GM18873 (cell line): ENCODE results near the gene OTUB2.

Experiments
- ATAC-seq: cut with Tn5 transposase; IDR thresholded peaks from one replicate; pipeline ENCODE4 v1.9.1; 2021; ENCODE audit warnings: mild to moderate bottlenecking, moderate library complexity, moderate number of reproducible peaks; ENCODE audit not compliant: unreplicated experiment, low FRiP score

Gene OTUB2

GRCh38 chr14:94026173-94026888, at the start of gene OTUB2:
Gene OTUB2 (plus strand): TSS chr14:94026340. CDS start chr14:94026538, 198 bp downstream.
- peak; percentile 100 for ATAC-seq

DNA sequence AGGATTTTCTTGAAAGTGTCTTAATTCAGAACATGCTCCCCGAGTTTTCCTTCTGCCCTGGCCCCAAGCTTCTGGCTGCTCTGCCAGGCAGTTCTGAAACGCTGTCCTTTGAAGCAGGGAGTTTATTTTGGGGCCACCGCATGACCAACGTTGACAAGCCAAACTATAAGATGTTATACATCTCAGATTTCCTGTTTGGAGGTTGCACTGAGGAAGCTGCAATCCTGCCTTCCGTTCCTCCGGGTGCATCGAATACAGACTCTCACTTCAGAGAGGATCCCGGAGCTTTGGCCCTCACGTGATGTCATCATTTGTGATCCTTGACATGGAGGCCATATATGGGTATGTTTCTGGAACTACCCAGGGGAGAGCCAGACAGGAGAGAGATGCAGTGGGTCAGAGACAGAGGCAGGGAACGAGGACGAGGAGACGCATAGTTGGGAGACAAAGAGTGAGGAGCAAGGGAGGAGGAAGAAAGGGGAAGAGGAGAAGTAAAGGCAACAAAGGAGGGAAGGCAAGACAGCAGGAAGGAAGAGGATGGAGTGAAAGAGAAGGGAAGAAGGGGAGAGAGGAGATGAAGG, 49.6 kb upstream of the OTUB2 start, which contains the start of gene ASB2:
ASB2 (minus strand) TSS at position 94 of the 581 bp plus-strand sequence. CDS start 12,031 bp downstream, outside the sequence.
- ATAC-seq, result peak; percentile 7

GRCh38 chr14:93977171-93977570, 49.0 kb upstream of the OTUB2 start:
- no peak for ATAC-seq

- ATAC-seq, result peak; percentile 58
Observed at GRCh38 chr14:93977790-93978581, 48.2 kb upstream of the OTUB2 start.

GRCh38 chr14:93978735-93979134, 47.4 kb upstream of the OTUB2 start:
- no peak for ATAC-seq

- no peak for ATAC-seq
Observed at GRCh38 chr14:93980456-93981201, 45.5 kb upstream of the OTUB2 start.

DNA sequence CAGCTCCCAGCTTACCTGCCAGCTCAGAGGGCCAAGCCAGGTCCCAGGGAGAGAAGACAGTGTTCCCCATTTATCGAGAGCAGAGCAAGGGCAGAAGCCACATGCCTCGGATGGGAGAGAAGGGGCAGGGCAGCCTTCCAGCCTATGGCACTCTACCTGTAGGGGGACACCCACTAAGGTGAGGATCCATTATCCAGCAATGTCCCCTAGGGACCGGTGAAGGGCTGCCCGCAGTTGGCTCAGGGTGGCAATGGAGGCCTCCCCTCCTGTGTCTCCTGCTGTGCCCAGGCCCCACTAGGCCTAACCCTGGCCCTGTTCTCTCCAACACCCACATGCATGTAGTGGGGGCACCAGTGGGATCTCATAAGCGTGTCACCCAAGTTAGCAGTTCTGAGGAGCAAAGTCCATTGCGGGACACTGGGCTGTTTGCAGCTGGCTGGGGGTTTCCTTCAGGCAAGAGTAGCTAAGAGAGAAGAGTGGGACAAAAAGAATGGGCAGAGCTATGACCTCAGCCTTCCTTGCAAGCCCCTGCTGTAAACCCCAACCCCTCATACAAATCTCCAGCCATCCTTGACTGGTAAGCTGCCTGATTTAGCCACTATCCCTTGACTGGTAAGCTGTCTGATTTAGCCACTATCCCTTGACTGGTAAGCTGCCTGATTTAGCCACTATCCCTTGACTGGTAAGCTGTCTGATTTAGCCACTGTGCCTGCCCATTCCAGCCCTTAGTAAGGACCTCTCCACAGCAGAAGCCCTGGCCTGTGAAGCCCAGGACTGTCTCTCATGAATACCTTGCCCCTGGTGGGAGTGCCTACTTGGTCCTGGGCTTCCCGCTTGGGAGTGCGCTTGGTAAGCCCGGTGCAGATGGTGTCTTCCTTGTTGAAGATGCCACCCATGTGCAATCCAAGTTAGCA, 44.6 kb upstream of the OTUB2 start:
- ATAC-seq, result no peak

DNA sequence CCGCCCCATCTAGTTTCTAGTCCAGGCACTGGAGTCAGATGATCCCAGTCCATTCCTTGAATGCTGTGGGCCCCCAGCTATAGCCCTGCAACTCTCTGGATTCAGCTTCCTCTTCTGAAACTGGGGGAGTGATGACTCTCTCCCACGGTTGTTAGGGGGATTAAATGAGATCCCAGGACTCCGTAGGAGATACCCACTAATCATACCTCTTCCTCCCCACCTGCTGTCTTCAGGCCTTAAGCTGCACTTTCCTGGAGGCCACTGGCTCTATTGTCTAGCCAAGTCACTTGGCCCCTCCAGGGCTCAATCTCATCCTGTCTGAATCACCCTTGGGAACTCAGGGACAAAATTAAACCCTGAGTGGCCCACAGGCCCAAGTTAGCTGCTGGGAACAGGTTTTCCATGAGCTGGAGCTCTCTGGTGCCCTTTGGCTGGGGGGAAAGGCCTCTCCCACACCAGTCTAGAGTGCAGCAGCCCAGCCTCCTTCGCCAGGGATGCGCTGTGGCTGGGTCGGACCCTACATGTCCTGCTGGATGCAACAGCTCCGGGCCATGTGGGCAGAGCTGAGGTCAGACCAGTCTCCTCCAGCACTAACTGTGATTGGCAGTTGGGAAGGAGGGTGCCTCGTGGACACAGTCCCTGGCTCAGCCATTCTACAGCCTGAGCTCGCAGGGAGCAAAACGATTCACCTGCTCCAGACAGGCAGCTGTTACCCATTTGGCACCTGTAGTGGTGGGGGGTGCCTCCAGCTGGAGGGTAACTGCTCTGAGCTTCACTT, 43.7 kb upstream of the OTUB2 start:
- no peak for ATAC-seq

GRCh38 chr14:93984070-93984469, 42.1 kb upstream of the OTUB2 start:
- no peak for ATAC-seq

DNA sequence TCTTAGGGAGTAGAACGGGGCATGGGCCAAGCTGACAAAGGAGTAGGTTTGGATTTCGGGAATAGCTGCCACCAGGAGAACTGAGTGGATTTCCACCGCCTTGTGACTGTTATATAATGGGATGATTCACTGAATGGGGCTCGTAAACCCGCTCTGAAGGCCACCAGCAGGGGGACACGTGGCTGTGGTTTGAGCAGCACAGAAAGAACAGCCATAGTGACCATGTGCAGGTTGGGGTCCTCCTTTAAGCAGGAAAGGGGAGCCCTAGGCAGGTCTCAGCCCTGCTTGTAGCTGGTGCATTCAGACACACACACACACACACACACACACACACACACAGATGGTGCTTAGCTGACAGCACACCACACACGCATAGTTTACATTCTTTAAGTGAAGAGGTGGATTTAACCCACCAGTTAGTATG, 41.1 kb upstream of the OTUB2 start:
- no peak for ATAC-seq

- no peak for ATAC-seq
Observed at GRCh38 chr14:93986955-93987354, 39.2 kb upstream of the OTUB2 start.

- no peak for ATAC-seq
Observed at GRCh38 chr14:93987376-93987775, 38.8 kb upstream of the OTUB2 start.

- ATAC-seq, result no peak
Observed at GRCh38 chr14:93987815-93988476, 38.2 kb upstream of the OTUB2 start.

- ATAC-seq, result peak; percentile 71
Observed at GRCh38 chr14:93989939-93990338, 36.2 kb upstream of the OTUB2 start.

GRCh38 chr14:93991212-93991611, 34.9 kb upstream of the OTUB2 start:
- ATAC-seq, result no peak

- no peak for ATAC-seq
Observed at GRCh38 chr14:93991649-93992048, 34.5 kb upstream of the OTUB2 start.

DNA sequence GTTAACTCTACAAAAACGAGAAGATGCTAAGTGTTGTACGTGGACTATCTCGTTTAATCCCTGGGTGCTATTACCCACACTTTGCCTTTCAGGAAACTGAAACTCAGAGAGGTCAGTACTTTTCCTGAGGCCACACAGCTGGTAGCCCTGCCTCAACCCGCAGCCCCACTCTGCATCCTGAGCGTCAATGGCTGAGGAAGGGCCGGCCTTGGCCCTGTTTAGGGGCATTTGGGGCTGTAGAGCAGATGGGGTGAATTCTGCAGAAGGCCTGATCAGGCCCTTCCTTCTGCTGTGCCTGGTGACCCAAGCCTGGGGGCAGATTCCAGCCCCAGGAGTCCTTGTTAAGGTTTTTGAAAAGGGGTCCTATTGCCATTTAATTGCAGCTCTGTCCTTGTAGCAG, 32.8 kb upstream of the OTUB2 start:
- no peak for ATAC-seq

DNA sequence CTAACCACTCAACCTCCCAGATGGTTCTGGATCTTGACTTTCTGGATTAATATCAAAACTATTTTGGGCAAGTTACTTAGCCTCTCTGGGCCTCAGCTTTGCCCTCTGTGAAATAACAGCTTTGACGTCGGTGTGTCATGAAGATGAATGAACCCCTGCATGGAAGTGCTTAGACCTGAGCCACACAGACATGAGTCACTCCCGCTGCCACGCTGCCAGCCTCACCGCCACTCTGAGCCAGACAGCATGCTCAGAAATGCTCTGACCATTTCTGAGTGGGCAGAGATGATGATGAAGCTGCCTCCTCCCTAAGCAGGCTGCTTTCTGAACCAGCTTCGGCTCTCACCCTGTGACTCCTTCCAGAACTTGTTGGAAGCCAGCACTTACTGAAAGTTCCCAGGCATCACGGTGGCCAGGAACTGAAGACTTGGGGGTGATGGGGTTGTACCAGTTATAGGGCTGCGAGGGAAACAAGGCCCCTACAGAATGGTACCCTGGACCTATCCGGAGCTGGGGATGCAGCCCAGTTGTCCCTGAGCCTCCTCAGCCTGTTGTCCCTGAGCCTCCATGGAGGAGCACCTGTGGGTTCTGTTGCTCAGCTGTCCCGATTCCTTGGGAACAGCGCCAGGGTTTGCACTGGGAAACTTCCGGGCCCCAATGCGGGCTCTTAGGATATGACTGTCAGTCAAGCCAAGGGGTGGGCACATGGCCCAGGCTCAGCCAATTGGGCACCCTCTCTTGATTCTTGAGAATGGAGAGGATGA, 31.0 kb upstream of the OTUB2 start:
- no peak for ATAC-seq
